GM12878 (cell line): ENCODE measurements around the gene SSBP3. TPM values are rescaled to one million over a fixed set of nuclear protein-coding genes. Genes with fewer than 3 reads are reported as not detected.

ENCODE experiments used
- ATAC-seq: fragments of 200-7000 bp; cut with Tn5 transposase; 3 replicates; pipeline ENCODE4 v1.9.1; 2020; ENCODE audit warnings: mild to moderate bottlenecking, moderate library complexity
- BruUV-seq: library from RNA; stranded (reverse); fragments of 400-500 nt; replicated peaks from 2 replicates; lab custom pipeline; 2021; lab: Mats Ljungman, UMichigan
- CTCF ChIA-PET: fragments of 300-600 bp; sonication (Branson Sonifier 250); formaldehyde crosslinking; extraction: SDS; loops from one replicate; lab custom pipeline; 2021; ENCODE audit warnings: inconsistent platforms; lab: Yijun Ruan, JAX
- POLR2A ChIA-PET: fragments of 350-600 bp; formaldehyde crosslinking; extraction: SDS; loops from one replicate; lab custom pipeline; 2021; ENCODE audit warnings: inconsistent platforms; lab: Charles Lee
- RAD21 ChIA-PET: fragments of 300-600 bp; sonication (Branson Sonifier 250); formaldehyde crosslinking; loops from one replicate; lab custom pipeline; 2023; ENCODE audit warnings: antibody characterized with exemption; ENCODE audit not compliant: unreplicated experiment; lab: Charles Lee
- SMC1A ChIA-PET: fragments of 300-600 bp; sonication (Branson Sonifier 250); formaldehyde crosslinking; loops from one replicate; lab custom pipeline; 2023; ENCODE audit not compliant: unreplicated experiment, uncharacterized antibody; lab: Charles Lee
- DNase-seq: peaks from one replicate; pipeline ENCODE4 v3.0.0-alpha.2; 2011; ENCODE audit warnings: low read depth, low spot score
- FAIRE-seq: peaks from 3 replicates; lab custom pipeline; 2011; peaks lifted over from hg19 to GRCh38; lab: Jason Lieb, UNC
- H2AFZ ChIP-seq: 2 replicates; pipeline ENCODE4 v1.6.0; 2011; ENCODE audit warnings: low read depth, low read length, control low read depth; ENCODE audit not compliant: control insufficient read depth
- H3K27ac ChIP-seq: 2 replicates; pipeline ENCODE4 v1.5.1; 2011; ENCODE audit warnings: control low read depth; ENCODE audit not compliant: control insufficient read depth, insufficient read depth
- H3K27me3 ChIP-seq, 2 experiments: replicated peaks in 1 of 2; 2 replicates each; pipeline versions ENCODE4 v1.6.0 to v1.6.1; 2011; ENCODE audit warnings: low read length in 1 of 2; ENCODE audit not compliant: control insufficient read depth in 2 of 2, insufficient read depth in 2 of 2
- H3K36me3 ChIP-seq, 2 experiments: 2 replicates each; pipeline ENCODE4 v1.5.1; 2011; ENCODE audit warnings: low read length in 1 of 2; ENCODE audit not compliant: control insufficient read depth in 2 of 2, insufficient read depth in 2 of 2
- H3K4me1 ChIP-seq: 2 replicates; pipeline ENCODE4 v1.6.1; 2011; ENCODE audit warnings: mild to moderate bottlenecking, low read length, moderate library complexity, mixed read lengths; ENCODE audit not compliant: control insufficient read depth, insufficient read depth
- H3K4me2 ChIP-seq: 2 replicates; pipeline ENCODE4 v1.6.0; 2011; ENCODE audit warnings: control low read depth; ENCODE audit not compliant: control insufficient read depth, insufficient read depth
- H3K4me3 ChIP-seq: fragments of 200-600 bp; sonication (generic); 2 replicates; pipeline ENCODE4 v1.5.1; 2016
- H3K79me2 ChIP-seq: 2 replicates; pipeline ENCODE4 v1.6.0; 2011; ENCODE audit warnings: low read length; ENCODE audit not compliant: control insufficient read depth, insufficient read depth
- H3K9ac ChIP-seq: 2 replicates; pipeline ENCODE4 v1.8.0; 2011; ENCODE audit warnings: low read length, control low read depth, mixed read lengths; ENCODE audit not compliant: control insufficient read depth, insufficient read depth
- H3K9me3 ChIP-seq: replicated peaks from 3 replicates; pipeline ENCODE4 v1.5.1; 2011; ENCODE audit warnings: mild to moderate bottlenecking, low read length; ENCODE audit not compliant: control insufficient read depth, insufficient read depth
- H4K20me1 ChIP-seq: 2 replicates; pipeline ENCODE4 v1.6.0; 2011; ENCODE audit not compliant: control insufficient read depth, insufficient read depth
- BRCA1 ChIP-seq: IDR thresholded peaks from 2 replicates; pipeline ENCODE4 v1.6.1; 2011; ENCODE audit warnings: low read depth, low read length, improper control_type of control experiment
- HCFC1 ChIP-seq: fragments of 150-350 bp; IDR thresholded peaks from 2 replicates; pipeline ENCODE4 v1.6.1; 2014; ENCODE audit warnings: low read length
- IKZF2 ChIP-seq, 2 experiments: fragments of 450-650 bp; IDR thresholded peaks; 2 replicates each; pipeline ENCODE4 v1.6.1; 2017; ENCODE audit warnings: mild to moderate bottlenecking in 2 of 2, moderate library complexity in 2 of 2
- NFIC ChIP-seq: IDR thresholded peaks from 2 replicates; pipeline ENCODE4 v1.6.1; 2012; ENCODE audit warnings: low read depth, mild to moderate bottlenecking, inconsistent platforms, low read length, moderate library complexity
- NFYA ChIP-seq: IDR thresholded peaks from 2 replicates; pipeline ENCODE4 v1.6.1; 2011; ENCODE audit warnings: low read depth, mild to moderate bottlenecking, low read length, improper control_type of control experiment, borderline replicate concordance
- PAX8 ChIP-seq: fragments of 450-650 bp; IDR thresholded peaks from 2 replicates; pipeline ENCODE4 v1.6.1; 2017; ENCODE audit warnings: mild to moderate bottlenecking, moderate library complexity
- RAD51 ChIP-seq: fragments of 450-650 bp; IDR thresholded peaks from 2 replicates; pipeline ENCODE4 v1.6.1; 2016; ENCODE audit warnings: moderate library complexity, mild to moderate bottlenecking, inconsistent platforms
- ZNF207 ChIP-seq: fragments of 450-650 bp; IDR thresholded peaks from 2 replicates; pipeline ENCODE4 v1.6.1; 2014; ENCODE audit warnings: antibody characterized with exemption, mild to moderate bottlenecking, borderline replicate concordance
- WGBS: methylation state at CpG from one replicate; pipeline ENCODE4 v1.1.6; 2016; ENCODE audit warnings: low lambda C conversion rate; ENCODE audit not compliant: insufficient replicate concordance, insufficient coverage; ENCODE audit errors: missing lambda C conversion rate; 5-methylcytosine and 5-hydroxymethylcytosine counted together
- in situ Hi-C: fragments of 300-500 bp; cut with MboI; formaldehyde crosslinking; loops from 9 replicates; pipeline ENCODE4 v1.14.3; 2018; ENCODE audit warnings: mixed read lengths
- intact Hi-C: fragments of 100-400 bp; cut with micrococcal nuclease; formaldehyde crosslinking; loops from one replicate; pipeline ENCODE4 v1.14.2; 2022; ENCODE audit not compliant: unreplicated experiment
- polyA plus RNA-seq, 11 experiments: library from polyadenylated mRNA; depleted of rRNA in 4 of 11; unstranded in 6 of 11; stranded (reverse) in 5 of 11; fragments of >200 nt; fragmentation: Nextera tagmentation in 4 of 11; fragmentation: Illumina TruSeq in 1 of 11; extraction: Ambion mirVana in 4 of 11; extraction: Trizol in 1 of 11; gene quantifications; 1 replicate in 1 of 11; 2 replicates in 10 of 11; pipeline versions ENCODE4 v1.2.1 to v1.2.3, GENCODE V29; 2011 to 2016; ENCODE audit warnings: inconsistent platforms in 2 of 11, missing spikeins in 2 of 11, low read depth in 1 of 11
- total RNA-seq, 4 experiments: library from RNA; depleted of rRNA in 3 of 4; stranded (reverse); fragments of >200 nt in 3 of 4; fragmentation: Illumina TruSeq in 1 of 4; extraction: Trizol in 1 of 4; gene quantifications; 2 replicates each; pipeline versions ENCODE4 v1.2.1 to v1.2.3, GENCODE V29; 2013 to 2021
- TF ChIP-seq, protein P1 (sequence below): fragments of 450-650 bp; IDR thresholded peaks from 2 replicates; pipeline ENCODE4 v1.6.1; 2017; ENCODE audit warnings: mild to moderate bottlenecking, low read depth, inconsistent platforms; ENCODE audit not compliant: poor library complexity, severe bottlenecking

Gene SSBP3
- total and polyA plus RNA-seq, 10 of the 15 experiments (the other 5 are each of a cell fraction or from before 2014, with no cell fraction given), result 4.1 to 51.7 (median 17.1) TPM

DNA sequence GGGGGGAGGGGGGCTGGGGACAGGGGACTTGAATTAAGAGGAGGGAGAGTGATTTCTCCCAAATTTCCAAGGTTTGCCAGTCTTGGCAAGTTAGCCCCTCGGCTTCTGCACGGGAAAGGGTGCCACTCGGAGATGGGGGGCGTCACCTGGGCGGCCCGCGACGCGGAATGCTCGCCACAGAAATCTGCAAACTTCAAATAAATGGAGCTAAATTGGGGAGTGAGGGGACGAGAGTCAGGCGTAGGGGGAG is 885 bp upstream of the SSBP3 start:
- ChIA-PET CTCF (interaction anchor here (0.6 to 2.3 kb wide), 8 partner anchors 25 to 286 kb away, joined by 3 to 24 read pairs (median 5); no protein-coding TSS in a partner anchor), SMC1A (interaction anchor here (0.6 to 2.3 kb wide), 10 partner anchors 21 to 293 kb away, joined by 3 to 30 read pairs (median 4); no protein-coding TSS in a partner anchor), POLR2A (interaction anchor here (0.5 to 2.3 kb wide), 8 partner anchors 21 to 207 kb away, joined by 3 to 30 read pairs (median 6); partner anchors contain the start of genes CYB5RL and MRPL37), RAD21 (interaction anchor here (0.6 to 2.5 kb wide), 14 partner anchors 10 to 538 kb away, joined by 3 to 26 read pairs (median 6); no protein-coding TSS in a partner anchor)
- Histone ChIP-seq H3K9ac (peak overlapping the region; percentile 78), H3K27me3 (no peaks in the 10 kb centered on the region), H4K20me1 (no peaks in the 10 kb centered on the region), H3K4me3 (peak overlapping the region; percentile 70), H3K27ac (peak overlapping the region; percentile 84), H3K4me1 (peaks cover 38% of the 10 kb centered on the region), H3K9me3 (no peaks in the 10 kb centered on the region), H3K36me3 (peaks cover 0 to 10% of the 10 kb centered on the region in 2 experiments; a peak in 2 of 4 replicates), H3K79me2 (peaks cover 30% of the 10 kb centered on the region), H2AFZ (peak overlapping the region; percentile 88), H3K4me2 (peak overlapping the region; percentile 96)
- no peak for DNase-seq
- no peak for ATAC-seq
- BruUV-seq, result no TSS peak
- intact Hi-C loops, result loop anchor here (1.0 to 5.0 kb wide), 7 partner anchors 50 to 405 kb away; partner anchors contain the start of genes CYB5RL, MRPL37, TCEANC2 and TMEM59
- 1% methylated on average over 12 of the region's 12 CpGs for WGBS
- peak in 1 of 2 experiments; percentile 16; a peak in 1 of 4 replicates for TF ChIP-seq IKZF2 (IDR thresholded peaks at IDR 0.05)
- no peak for TF ChIP-seq ZNF207
- in situ Hi-C loops, result no loop called here
- FAIRE-seq, result no peak

DNA sequence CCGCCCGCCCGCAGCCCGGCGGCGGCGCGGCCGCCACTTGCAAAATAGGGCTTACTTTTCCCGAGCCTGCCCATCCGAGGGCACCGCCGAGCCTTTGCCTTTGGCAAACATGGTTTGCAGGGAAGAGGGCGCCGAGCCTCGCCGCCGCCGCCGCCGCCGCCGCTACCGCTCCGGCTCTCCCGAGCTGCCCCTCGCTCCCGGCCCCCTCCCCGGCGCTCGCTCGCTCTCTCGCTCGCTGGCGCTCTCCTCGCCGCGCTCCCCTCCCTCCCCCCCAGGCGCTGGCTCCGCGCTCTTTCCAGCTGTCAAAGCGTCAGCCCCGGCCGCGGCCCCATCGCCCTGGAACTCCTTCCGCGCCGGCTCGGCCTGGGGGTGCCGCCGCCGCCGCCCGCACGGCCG is 298 bp downstream of the SSBP3 start:
- H3K4me1 ChIP-seq, result peaks cover 38% of the 10 kb centered on the region
- FAIRE-seq, result no peak
- SMC1A ChIA-PET, result interaction anchor here (1.0 to 2.3 kb wide), 4 partner anchors 29 to 82 kb away, joined by 3 to 30 read pairs (median 10); no protein-coding TSS in a partner anchor

More for the DNA sequence above, 298 bp downstream of the SSBP3 start:
- in situ Hi-C loops, result no loop called here
- BruUV-seq, result no TSS peak
- intact Hi-C loops, result loop anchor here (2.0 to 5.0 kb wide), 7 partner anchors 29 to 406 kb away; partner anchors contain the start of genes CYB5RL, MRPL37, TCEANC2 and TMEM59
- ChIA-PET RAD21 (interaction anchor here (0.7 to 2.5 kb wide), 14 partner anchors 9 to 460 kb away, joined by 3 to 26 read pairs (median 4); partner anchors contain the start of gene IFT25), CTCF (interaction anchor here (1.0 to 2.3 kb wide), 2 partner anchors 43 to 83 kb away, joined by 3 to 24 read pairs; no protein-coding TSS in a partner anchor), POLR2A (interaction anchor here (0.9 to 2.3 kb wide), 7 partner anchors 25 to 206 kb away, joined by 3 to 30 read pairs (median 8); partner anchors contain the start of genes CYB5RL and MRPL37)
- H3K36me3 ChIP-seq, result peaks cover 0 to 18% of the 10 kb centered on the region in 2 experiments; a peak in 3 of 4 replicates
- H3K27me3 ChIP-seq, result no peaks in the 10 kb centered on the region
- no peak overlapping the region for H3K4me2 ChIP-seq
- no peak overlapping the region for H3K27ac ChIP-seq
- peaks cover 31% of the 10 kb centered on the region for H3K79me2 ChIP-seq
- ATAC-seq (no peak), DNase-seq (no peak)
- TF ChIP-seq RAD51, result no peak
- TF ChIP-seq NFYA, result no peak
- TF ChIP-seq NFIC, result no peak
- no peak for TF ChIP-seq BRCA1
- TF ChIP-seq, protein P1, sequence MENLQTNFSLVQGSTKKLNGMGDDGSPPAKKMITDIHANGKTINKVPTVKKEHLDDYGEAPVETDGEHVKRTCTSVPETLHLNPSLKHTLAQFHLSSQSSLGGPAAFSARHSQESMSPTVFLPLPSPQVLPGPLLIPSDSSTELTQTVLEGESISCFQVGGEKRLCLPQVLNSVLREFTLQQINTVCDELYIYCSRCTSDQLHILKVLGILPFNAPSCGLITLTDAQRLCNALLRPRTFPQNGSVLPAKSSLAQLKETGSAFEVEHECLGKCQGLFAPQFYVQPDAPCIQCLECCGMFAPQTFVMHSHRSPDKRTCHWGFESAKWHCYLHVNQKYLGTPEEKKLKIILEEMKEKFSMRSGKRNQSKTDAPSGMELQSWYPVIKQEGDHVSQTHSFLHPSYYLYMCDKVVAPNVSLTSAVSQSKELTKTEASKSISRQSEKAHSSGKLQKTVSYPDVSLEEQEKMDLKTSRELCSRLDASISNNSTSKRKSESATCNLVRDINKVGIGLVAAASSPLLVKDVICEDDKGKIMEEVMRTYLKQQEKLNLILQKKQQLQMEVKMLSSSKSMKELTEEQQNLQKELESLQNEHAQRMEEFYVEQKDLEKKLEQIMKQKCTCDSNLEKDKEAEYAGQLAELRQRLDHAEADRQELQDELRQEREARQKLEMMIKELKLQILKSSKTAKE, result no peak
- TF ChIP-seq HCFC1, result no peak
- no peak for TF ChIP-seq PAX8
- no peaks in the 10 kb centered on the region for H4K20me1 ChIP-seq
- H3K4me3 ChIP-seq, result no peak overlapping the region; the same call in 1 of the 2 replicates
- H3K9ac ChIP-seq, result no peak overlapping the region
- no peak overlapping the region for H2AFZ ChIP-seq
- H3K9me3 ChIP-seq, result no peaks in the 10 kb centered on the region
- WGBS, result under 1% methylated on average over 21 of the region's 57 CpGs
